ENCODE results near the gene SCARF2.

DNA sequence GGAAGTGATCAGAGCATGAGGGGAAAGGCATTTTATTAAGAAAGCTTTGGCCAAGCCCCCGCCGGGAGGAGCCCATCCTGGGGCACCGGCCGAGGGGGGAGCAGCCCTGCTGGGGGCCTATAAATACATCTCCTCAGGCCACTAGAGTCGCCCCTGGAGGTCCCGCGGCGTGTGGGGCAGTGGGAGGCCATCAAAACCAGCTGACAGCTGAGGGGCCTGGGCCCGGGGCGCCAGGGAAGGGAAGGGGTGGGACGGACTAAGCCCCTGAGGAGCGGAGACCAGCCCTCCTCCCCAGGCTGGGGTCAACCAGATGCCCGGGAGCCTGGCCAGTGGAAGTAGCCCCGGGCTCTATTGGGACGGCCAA is 13.1 kb downstream of the SCARF2 start:
- TF ChIP-seq, protein P1, sequence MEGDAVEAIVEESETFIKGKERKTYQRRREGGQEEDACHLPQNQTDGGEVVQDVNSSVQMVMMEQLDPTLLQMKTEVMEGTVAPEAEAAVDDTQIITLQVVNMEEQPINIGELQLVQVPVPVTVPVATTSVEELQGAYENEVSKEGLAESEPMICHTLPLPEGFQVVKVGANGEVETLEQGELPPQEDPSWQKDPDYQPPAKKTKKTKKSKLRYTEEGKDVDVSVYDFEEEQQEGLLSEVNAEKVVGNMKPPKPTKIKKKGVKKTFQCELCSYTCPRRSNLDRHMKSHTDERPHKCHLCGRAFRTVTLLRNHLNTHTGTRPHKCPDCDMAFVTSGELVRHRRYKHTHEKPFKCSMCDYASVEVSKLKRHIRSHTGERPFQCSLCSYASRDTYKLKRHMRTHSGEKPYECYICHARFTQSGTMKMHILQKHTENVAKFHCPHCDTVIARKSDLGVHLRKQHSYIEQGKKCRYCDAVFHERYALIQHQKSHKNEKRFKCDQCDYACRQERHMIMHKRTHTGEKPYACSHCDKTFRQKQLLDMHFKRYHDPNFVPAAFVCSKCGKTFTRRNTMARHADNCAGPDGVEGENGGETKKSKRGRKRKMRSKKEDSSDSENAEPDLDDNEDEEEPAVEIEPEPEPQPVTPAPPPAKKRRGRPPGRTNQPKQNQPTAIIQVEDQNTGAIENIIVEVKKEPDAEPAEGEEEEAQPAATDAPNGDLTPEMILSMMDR (IDR thresholded peaks at IDR 0.05; ENCODE audit: poor library complexity, severe bottlenecking), result no peak
- TF ChIP-seq EP300 (conservative IDR thresholded peaks at IDR 0.05; ENCODE audit: poor library complexity, severe bottlenecking), result no peak
- TF ChIP-seq TAF1 (IDR thresholded peaks at IDR 0.05; ENCODE audit: low read depth), result no peak
- no peak for TF ChIP-seq POLR2AphosphoS5 (IDR thresholded peaks at IDR 0.05)

Data from neural cell (in vitro differentiated cells).